GM18511 (cell line): ENCODE data around the gene ENPP6.

Experiments used
- ATAC-seq: cut with Tn5 transposase; IDR thresholded peaks from one replicate; pipeline ENCODE4 v1.9.1; 2021; ENCODE audit warnings: mild to moderate bottlenecking, moderate library complexity; ENCODE audit not compliant: unreplicated experiment

Gene ENPP6

GRCh38 chr4:184192933-184193332, 24.7 kb downstream of the ENPP6 start:
- ATAC-seq: no peak

GRCh38 chr4:184191267-184191666, 26.4 kb downstream of the ENPP6 start:
- no peak for ATAC-seq

- ATAC-seq: no peak
These were observed 27.0 kb downstream of the ENPP6 start for GRCh38 chr4:184190711-184191110.

GRCh38 chr4:184189966-184190365, 27.7 kb downstream of the ENPP6 start:
- ATAC-seq: no peak

- no peak for ATAC-seq
These were observed 29.0 kb downstream of the ENPP6 start for GRCh38 chr4:184188443-184189400.

GRCh38 chr4:184177271-184177670, 40.4 kb downstream of the ENPP6 start:
- no peak for ATAC-seq

- ATAC-seq: no peak
These were observed 42.8 kb downstream of the ENPP6 start for GRCh38 chr4:184174571-184175488.

- ATAC-seq: no peak
These were observed 46.7 kb downstream of the ENPP6 start for GRCh38 chr4:184171011-184171410.

GRCh38 chr4:184169225-184169867, 48.3 kb downstream of the ENPP6 start:
- ATAC-seq: no peak

GRCh38 chr4:184168406-184169019, 49.2 kb downstream of the ENPP6 start:
- ATAC-seq: peak; percentile 78

GRCh38 chr4:184167576-184167975, 50.1 kb downstream of the ENPP6 start:
- ATAC-seq: peak; percentile 82

GRCh38 chr4:184166736-184167135, 50.9 kb downstream of the ENPP6 start:
- no peak for ATAC-seq

- no peak for ATAC-seq
These were observed 52.4 kb downstream of the ENPP6 start for GRCh38 chr4:184165291-184165690.

- no peak for ATAC-seq
These were observed 53.9 kb downstream of the ENPP6 start for GRCh38 chr4:184163813-184164212.

- no peak for ATAC-seq
These were observed 55.1 kb downstream of the ENPP6 start for GRCh38 chr4:184162596-184162995.

GRCh38 chr4:184157322-184157721, 60.4 kb downstream of the ENPP6 start:
- no peak for ATAC-seq

- ATAC-seq: no peak
These were observed 61.3 kb downstream of the ENPP6 start for GRCh38 chr4:184156163-184156920.

GRCh38 chr4:184154199-184154598, 63.5 kb downstream of the ENPP6 start:
- ATAC-seq: no peak

GRCh38 chr4:184153781-184154180, 63.9 kb downstream of the ENPP6 start:
- no peak for ATAC-seq

GRCh38 chr4:184151988-184152485, 65.6 kb downstream of the ENPP6 start:
- ATAC-seq: no peak
